AG10803 (cell line): ENCODE results near the gene NHS.

ENCODE experiments used
- DNase-seq: peaks from one replicate; pipeline ENCODE4 v3.0.0; 2010; ENCODE audit warnings: low read depth
- H3K4me3 ChIP-seq: 2 replicates; pipeline ENCODE4 v1.5.1; 2011; ENCODE audit warnings: mild to moderate bottlenecking, low read length, control low read depth
- TF ChIP-seq, protein P1 (sequence below): conservative IDR thresholded peaks from 2 replicates; pipeline ENCODE4 v1.5.1; 2011; ENCODE audit warnings: mild to moderate bottlenecking, low read length, control low read depth, inconsistent platforms

Gene NHS

DNA sequence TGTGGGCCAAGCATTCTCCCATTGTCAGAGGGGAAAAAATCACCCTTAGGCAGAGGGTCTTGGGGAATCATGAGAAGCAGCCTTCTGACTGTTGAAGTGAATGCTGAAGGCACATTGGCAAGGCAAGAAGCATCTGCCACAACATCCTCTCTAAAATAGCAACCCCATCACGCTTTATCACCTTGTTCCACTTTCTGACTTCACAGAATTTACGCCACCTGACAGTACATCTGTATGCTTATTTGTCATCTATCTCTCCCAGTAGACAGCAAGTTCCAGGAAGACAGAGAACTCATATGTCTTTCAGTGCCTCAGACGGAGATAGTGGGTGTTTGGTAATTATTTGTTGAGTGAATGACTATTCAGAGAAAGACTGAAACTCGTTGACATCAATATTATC lies 293.9 kb downstream of the NHS start:
- no peak for DNase-seq
- TF ChIP-seq, protein P1, sequence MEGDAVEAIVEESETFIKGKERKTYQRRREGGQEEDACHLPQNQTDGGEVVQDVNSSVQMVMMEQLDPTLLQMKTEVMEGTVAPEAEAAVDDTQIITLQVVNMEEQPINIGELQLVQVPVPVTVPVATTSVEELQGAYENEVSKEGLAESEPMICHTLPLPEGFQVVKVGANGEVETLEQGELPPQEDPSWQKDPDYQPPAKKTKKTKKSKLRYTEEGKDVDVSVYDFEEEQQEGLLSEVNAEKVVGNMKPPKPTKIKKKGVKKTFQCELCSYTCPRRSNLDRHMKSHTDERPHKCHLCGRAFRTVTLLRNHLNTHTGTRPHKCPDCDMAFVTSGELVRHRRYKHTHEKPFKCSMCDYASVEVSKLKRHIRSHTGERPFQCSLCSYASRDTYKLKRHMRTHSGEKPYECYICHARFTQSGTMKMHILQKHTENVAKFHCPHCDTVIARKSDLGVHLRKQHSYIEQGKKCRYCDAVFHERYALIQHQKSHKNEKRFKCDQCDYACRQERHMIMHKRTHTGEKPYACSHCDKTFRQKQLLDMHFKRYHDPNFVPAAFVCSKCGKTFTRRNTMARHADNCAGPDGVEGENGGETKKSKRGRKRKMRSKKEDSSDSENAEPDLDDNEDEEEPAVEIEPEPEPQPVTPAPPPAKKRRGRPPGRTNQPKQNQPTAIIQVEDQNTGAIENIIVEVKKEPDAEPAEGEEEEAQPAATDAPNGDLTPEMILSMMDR, result no peak
- H3K4me3 ChIP-seq, result no peak overlapping the region

DNA sequence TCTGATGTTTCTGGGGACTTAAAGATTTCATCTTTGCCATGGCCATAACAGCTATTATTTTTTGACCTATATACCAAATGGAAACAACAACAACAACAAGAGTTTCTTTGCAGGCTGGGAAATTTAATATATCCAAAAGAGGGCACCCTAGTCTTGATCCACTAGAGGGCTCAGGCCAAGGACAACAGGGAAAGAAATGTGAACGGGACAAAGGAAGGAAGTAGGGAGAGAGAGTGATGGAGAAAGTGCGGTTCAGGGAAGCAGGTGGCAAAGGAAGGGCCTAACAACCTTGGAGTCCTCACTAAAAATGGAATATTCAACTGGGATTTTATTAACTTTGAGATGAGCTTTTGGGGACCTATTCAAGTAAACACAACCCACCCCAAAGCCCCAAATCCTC lies 294.5 kb downstream of the NHS start:
- H3K4me3 ChIP-seq, result no peak overlapping the region
- no peak for DNase-seq
- TF ChIP-seq, protein P1, result no peak

DNA sequence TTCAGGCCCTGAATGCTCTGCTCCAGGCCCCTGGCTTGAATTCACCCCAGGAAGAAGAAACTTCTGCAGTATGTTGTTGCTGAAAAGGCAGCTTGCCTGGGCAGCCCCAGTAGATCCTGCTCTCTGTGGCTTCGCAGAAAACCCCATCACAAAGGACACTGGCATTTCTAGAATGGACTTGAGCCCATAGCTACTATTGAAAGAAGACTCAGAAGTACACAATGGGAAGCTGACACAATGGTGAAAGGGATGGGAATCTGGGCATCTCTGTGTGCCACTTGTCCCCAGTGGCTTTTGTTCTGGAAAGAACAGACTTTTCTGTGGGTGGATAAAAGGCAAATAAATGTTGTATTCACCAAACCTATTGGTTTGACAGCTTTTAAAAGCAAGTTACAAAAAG lies 294.9 kb downstream of the NHS start:
- H3K4me3 ChIP-seq, result no peak overlapping the region
- DNase-seq, result no peak
- TF ChIP-seq, protein P1, result no peak

DNA sequence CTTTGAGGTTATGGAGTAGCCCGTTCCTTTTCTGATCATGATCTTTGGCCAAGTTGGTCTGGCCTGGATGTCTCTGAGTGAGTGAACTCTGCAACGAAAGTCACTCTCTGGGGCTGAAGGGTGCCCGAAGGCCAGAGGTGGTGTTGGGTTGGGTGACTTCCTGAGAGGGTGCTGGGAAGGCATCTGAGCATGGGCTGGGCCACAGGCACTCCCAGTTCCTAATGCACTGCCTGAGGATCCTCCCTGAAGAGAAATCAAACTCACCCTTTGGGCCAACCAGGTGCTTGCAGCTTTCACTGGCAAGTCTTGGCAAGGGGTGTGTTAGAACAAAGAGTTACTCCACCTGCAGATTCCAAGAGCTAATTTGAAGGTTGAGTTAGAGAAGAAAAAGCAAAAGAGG lies 295.9 kb downstream of the NHS start:
- DNase-seq, result no peak
- H3K4me3 ChIP-seq, result no peak overlapping the region
- TF ChIP-seq, protein P1, result no peak

DNA sequence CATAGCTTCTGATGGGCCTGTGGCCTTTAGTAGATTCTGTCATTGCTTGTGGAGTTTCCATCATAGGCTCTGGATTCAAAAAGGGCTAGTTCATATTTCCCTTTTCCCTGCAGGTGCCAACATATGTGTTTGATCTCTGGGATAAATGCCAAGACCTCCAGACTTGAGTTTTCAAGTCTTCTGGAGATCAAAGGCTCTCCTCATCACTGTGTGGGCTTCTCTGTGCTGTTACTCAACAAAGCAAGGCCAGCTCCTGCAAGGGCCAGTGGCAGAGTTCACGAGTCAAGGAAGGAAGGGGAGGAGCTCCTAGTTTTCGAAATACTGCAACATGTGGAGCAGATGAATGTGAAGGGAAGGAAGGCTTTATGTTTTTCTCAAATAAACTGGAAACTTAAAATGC lies 299.6 kb downstream of the NHS start:
- no peak for DNase-seq
- TF ChIP-seq, protein P1, result no peak
- no peak overlapping the region for H3K4me3 ChIP-seq

DNA sequence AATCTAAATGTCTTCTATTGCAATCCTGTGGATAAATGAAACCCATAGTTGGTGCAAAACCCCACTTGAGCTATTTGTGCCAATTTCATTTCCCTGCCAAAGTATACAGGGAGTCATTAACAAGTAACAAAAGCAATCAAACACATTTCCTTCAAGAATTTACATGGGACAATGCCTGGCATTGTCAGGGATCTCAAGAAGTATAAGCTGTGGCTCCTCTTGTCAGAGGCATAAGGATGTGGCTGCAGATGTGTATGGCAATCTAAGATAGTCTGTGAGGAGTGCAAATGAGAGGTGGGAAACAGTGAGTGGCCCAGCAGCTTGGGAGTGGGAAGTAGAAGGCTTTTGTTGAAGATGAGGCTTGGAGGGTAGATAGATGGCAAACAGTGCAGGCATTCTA lies 304.3 kb downstream of the NHS start:
- TF ChIP-seq, protein P1, result no peak
- DNase-seq, result no peak

DNA sequence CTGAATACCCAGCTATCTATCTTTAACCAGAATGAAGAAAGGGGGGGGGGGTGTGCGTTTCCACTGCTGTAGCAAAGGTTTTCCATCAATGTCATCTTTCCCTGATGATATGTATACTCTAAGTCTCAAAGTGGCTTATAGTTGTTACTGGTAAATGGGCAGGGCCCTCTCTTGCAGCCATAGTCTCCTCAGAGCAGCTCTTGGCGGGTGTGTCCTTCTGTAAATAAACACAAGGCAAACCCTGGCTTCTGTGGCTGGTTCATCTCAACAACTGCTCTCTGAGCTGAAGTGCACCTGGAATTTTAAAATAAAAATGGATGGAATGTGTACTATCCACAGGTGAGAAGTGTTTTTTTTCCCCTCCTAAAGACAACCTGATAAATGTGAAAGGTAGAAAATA lies 304.8 kb downstream of the NHS start:
- TF ChIP-seq, protein P1, result no peak
- no peak overlapping the region for H3K4me3 ChIP-seq
- DNase-seq, result no peak

More for the DNA sequence above, 304.3 kb downstream of the NHS start:
- no peak overlapping the region for H3K4me3 ChIP-seq
